ENCODE data around the gene INO80B.

INO80B gene

GRCh38 chr2:74503506-74504475 is 48.9 kb downstream of the INO80B start:
- DNase-seq: no peak

- DNase-seq: no peak
Measured at GRCh38 chr2:74504591-74504990, 49.7 kb downstream of the INO80B start.

- no peak for DNase-seq
Measured at GRCh38 chr2:74505448-74506246, 50.8 kb downstream of the INO80B start.

- peak; percentile 97 for DNase-seq
Measured at GRCh38 chr2:74507145-74507925, 52.4 kb downstream of the INO80B start, which contains the start of gene PCGF1. TSS of gene PCGF1 (minus strand) at chr2:74507695. CDS start at chr2:74507668, 27 bp downstream.

Measured in DMS 273 treated with DMSO at 0.1 percent for 48 hours (cell line).